ENCODE data around the gene FCGBP. TPM values are rescaled to one million over a fixed set of nuclear protein-coding genes. Genes with fewer than 3 reads are reported as not detected.

The FCGBP gene
- polyA plus RNA-seq, 1 experiment, result 0.04 TPM

DNA sequence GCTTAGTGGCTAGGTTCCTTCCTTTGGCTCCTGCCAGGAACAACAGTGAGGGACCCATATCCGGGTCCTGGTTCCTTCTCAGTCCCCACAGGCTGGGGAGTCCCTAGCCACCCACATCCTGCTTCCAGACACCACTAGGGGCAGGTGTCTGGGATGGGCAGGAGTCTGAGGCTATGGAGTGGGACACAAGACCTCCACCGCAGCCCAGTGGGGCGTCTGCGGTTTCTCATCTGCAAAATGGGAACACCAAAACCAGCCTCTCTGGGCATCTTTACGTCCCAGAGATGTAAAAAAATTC lies 879 bp upstream of the FCGBP start:
- TF ChIP-seq, protein P1, sequence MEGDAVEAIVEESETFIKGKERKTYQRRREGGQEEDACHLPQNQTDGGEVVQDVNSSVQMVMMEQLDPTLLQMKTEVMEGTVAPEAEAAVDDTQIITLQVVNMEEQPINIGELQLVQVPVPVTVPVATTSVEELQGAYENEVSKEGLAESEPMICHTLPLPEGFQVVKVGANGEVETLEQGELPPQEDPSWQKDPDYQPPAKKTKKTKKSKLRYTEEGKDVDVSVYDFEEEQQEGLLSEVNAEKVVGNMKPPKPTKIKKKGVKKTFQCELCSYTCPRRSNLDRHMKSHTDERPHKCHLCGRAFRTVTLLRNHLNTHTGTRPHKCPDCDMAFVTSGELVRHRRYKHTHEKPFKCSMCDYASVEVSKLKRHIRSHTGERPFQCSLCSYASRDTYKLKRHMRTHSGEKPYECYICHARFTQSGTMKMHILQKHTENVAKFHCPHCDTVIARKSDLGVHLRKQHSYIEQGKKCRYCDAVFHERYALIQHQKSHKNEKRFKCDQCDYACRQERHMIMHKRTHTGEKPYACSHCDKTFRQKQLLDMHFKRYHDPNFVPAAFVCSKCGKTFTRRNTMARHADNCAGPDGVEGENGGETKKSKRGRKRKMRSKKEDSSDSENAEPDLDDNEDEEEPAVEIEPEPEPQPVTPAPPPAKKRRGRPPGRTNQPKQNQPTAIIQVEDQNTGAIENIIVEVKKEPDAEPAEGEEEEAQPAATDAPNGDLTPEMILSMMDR (IDR thresholded peaks at IDR 0.05; ENCODE audit: low read depth, low read length), result no peak

DNA sequence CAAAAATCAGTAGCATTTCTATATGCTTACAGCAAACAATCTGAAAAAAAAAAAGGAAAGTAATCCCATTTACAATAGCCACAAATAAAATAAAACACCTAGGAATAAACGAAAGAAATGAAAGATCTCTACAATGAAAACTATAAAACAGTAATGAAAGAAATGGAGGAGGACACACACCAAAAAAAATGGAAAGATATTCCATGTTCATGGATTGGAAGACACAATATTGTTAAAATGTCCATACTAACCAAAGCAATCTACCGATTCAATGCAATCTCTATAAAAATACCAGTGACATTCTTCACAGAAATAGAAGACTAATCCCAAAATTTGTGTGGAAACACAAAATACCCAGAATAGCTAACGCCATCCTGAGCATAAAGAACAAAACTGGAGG lies 4.7 kb downstream of the FCGBP start:
- no peak overlapping the region for H3K27ac ChIP-seq (ENCODE audit: low read depth, low read length)
- TF ChIP-seq, protein P1 (IDR thresholded peaks at IDR 0.05; ENCODE audit: low read depth, low read length), result no peak
- DNase-seq (ENCODE audit: low read depth, low spot score), result no peak
- H3K27me3 ChIP-seq (ENCODE audit: control insufficient read depth, insufficient read depth, low read length), result no peaks in the 10 kb centered on the region
- CTCF ChIA-PET, result no interaction called here
- H3K4me3 ChIP-seq (ENCODE audit: low read depth, low read length), result no peak overlapping the region
- POLR2A ChIA-PET, result interaction anchor here (0.6 kb wide), 1 partner anchor 9 kb away, joined by 4 read pairs; no protein-coding TSS in a partner anchor
- no peaks in the 10 kb centered on the region; the same call in 1 of the 2 replicates for H3K9me3 ChIP-seq (ENCODE audit: control insufficient read depth, insufficient read depth, low read length)

More for the DNA sequence above, 879 bp upstream of the FCGBP start:
- POLR2A ChIA-PET, result no interaction called here
- DNase-seq (ENCODE audit: low read depth, low spot score), result no peak
- no peak overlapping the region for H3K4me3 ChIP-seq (ENCODE audit: low read depth, low read length)
- no peak overlapping the region for H3K27ac ChIP-seq (ENCODE audit: low read depth, low read length)
- CTCF ChIA-PET, result no interaction called here
- H3K27me3 ChIP-seq (ENCODE audit: control insufficient read depth, insufficient read depth, low read length), result no peaks in the 10 kb centered on the region
- H3K9me3 ChIP-seq (ENCODE audit: control insufficient read depth, insufficient read depth, low read length), result no peaks in the 10 kb centered on the region

DNA sequence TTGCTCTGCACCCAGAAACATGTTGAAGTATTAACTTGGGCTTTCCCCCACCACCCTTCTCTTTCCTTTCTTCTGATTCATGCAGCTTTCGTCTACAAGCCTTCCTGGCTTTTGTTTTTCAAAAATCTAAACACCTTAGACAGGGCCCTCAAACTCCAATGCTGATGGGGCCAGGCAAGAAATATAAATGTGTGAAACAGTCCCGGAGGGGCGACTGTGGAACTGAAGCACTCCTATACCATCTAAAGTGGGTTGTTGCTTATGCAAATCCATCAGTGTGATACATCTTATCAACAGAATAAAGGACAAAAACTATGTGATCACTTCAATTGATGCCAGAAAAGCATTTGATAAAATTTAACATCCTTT lies 6.1 kb downstream of the FCGBP start:
- POLR2A ChIA-PET, result no interaction called here
- no peak for DNase-seq (ENCODE audit: low read depth, low spot score)

DNA sequence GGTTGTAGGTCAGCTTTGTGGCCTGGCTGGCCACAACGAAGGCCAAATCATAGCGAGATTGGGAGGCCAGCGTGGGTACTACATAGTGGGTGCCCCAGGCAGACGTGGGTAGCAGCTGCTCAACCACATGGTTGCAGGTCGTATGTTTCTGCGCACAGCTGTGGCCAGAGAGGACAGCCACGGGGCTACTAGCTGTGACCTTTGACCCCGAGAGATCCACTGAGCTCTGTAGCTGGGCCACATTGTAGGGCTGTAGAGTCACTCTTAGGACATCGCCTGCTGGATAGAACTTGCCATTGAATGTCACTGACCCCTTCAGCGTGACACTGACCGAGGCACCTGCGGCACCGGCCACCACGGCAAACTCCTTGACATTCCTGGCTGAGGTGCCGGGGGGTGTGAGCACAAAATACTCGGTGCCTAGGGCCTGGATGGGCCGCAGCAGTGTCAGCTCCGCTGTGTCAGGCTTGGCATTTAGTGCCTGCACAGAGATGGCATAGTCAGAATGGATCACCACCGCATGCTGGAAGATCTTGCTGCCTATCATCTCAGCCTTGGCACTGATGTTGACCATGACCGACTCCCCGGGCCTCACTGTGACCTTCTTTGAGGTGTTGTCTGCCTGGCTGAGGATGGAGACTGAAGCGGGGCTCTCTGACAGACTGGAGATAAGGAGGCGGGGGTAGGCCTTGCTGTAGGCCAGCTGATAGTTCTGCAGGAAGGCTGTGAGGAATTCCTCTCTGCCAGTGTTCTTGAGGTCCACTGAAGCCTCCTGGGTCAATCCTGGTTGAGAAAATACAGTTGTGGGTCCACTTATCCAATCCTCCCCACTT lies 6.7 kb downstream of the FCGBP start:
- Histone ChIP-seq H3K9me3 (ENCODE audit: control insufficient read depth, insufficient read depth, low read length) (no peaks in the 10 kb centered on the region; the same call in 1 of the 2 replicates), H3K27ac (ENCODE audit: low read depth, low read length) (no peak overlapping the region), H3K4me3 (ENCODE audit: low read depth, low read length) (no peak overlapping the region), H3K27me3 (ENCODE audit: control insufficient read depth, insufficient read depth, low read length) (no peaks in the 10 kb centered on the region)
- ChIA-PET POLR2A (no interaction called here), CTCF (no interaction called here)
- TF ChIP-seq, protein P1 (IDR thresholded peaks at IDR 0.05; ENCODE audit: low read depth, low read length), result no peak
- no peak for DNase-seq (ENCODE audit: low read depth, low spot score)

More for the DNA sequence above, 6.1 kb downstream of the FCGBP start:
- Histone ChIP-seq H3K27me3 (ENCODE audit: control insufficient read depth, insufficient read depth, low read length) (no peaks in the 10 kb centered on the region), H3K9me3 (ENCODE audit: control insufficient read depth, insufficient read depth, low read length) (no peaks in the 10 kb centered on the region; the same call in 1 of the 2 replicates), H3K4me3 (ENCODE audit: low read depth, low read length) (no peak overlapping the region), H3K27ac (ENCODE audit: low read depth, low read length) (no peak overlapping the region)
- TF ChIP-seq, protein P1 (IDR thresholded peaks at IDR 0.05; ENCODE audit: low read depth, low read length), result no peak
- CTCF ChIA-PET, result no interaction called here

DNA sequence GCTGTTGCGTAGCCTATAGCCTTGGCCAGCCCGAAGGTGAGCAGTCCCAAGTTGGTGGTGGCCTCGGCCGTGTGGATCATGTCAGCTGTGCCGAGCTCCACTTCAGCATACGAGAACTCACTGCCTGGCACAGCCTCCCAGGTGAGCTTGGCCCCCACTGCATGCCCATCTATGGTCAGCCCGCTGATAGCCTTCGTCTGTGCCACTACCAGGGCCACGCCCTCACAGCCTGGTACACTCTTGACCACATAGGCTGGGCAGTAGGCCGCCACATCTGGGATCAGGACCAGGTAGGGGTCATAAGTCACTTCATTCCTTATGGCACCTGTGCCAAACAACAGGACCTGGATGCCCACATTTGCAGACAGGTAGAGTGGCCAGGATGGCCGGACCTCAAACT lies 7.4 kb downstream of the FCGBP start:
- H3K4me3 ChIP-seq (ENCODE audit: low read depth, low read length), result no peak overlapping the region
- TF ChIP-seq, protein P1 (IDR thresholded peaks at IDR 0.05; ENCODE audit: low read depth, low read length), result no peak
- H3K27ac ChIP-seq (ENCODE audit: low read depth, low read length), result no peak overlapping the region
- no peaks in the 10 kb centered on the region for H3K27me3 ChIP-seq (ENCODE audit: control insufficient read depth, insufficient read depth, low read length)
- DNase-seq (ENCODE audit: low read depth, low spot score), result no peak
- CTCF ChIA-PET, result no interaction called here
- POLR2A ChIA-PET, result no interaction called here
- H3K9me3 ChIP-seq (ENCODE audit: control insufficient read depth, insufficient read depth, low read length), result no peaks in the 10 kb centered on the region; the same call in 1 of the 2 replicates

Measured in AG04450 (cell line).